SHP77 treated with DMSO at 0.1 percent for 48 hours (cell line): ENCODE results near the gene KCNJ5.

Experiments used
- DNase-seq: peaks from one replicate; lab custom pipeline; 2025; lab: John Stamatoyannopoulos, UW

Gene KCNJ5

DNA sequence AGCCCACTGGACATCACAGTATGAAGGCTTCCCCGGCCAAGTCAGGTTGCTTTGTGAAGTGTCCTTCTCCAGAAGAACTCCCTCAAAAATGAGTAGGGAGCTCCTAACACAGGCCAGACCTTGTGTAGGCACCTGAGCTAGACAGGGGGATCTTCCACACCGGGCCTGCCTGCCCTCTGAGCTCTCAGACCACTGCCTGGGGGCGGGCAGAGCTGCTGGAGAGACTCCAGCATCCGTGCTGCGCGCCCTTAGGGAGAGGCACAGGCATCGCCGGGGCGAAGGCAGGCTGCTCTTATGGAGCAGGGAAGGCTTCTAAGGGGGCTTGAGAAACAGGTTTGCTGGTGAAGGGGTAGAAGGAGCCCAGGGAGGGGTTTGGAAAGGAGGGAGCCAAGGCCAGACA, 4.4 kb downstream of the KCNJ5 start:
- no peak for DNase-seq

DNA sequence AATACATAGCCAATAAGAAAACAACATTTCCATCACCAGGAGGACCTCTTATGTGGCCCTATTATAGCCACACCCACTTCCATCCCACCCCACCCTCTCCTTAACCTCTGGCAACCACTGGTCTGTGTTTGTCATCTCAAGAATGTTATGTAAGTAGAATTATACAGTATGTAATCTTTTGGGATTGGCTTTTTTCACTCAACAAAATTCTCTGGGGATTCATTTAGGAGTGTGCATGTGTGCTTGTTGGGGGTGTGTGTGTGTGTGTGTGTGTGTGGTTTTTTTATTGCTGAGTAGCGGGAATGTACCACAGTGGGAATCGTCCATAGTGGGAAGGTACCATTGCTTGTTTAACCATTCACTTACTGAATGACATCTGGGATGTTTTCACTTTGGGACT, 5.2 kb downstream of the KCNJ5 start:
- no peak for DNase-seq

DNA sequence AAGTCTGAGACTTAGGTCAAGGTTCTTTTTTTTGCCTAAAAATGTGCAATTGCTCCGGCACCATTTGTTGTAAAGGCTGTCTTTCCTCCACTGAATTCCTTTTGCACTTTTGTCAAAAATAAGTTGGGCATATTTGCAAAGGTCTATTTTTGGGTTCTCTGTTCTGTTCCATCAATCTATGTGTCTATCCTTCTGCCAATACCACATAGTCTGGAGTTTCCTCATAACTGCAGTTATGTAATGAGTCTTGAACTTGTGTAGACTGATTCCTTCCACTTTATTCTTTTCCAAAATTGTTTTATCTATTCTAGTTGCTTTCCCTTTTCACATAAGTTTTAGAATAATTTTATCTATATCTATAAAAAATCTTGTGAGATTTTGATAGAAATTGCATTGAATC, 6.7 kb downstream of the KCNJ5 start:
- DNase-seq = no peak

DNA sequence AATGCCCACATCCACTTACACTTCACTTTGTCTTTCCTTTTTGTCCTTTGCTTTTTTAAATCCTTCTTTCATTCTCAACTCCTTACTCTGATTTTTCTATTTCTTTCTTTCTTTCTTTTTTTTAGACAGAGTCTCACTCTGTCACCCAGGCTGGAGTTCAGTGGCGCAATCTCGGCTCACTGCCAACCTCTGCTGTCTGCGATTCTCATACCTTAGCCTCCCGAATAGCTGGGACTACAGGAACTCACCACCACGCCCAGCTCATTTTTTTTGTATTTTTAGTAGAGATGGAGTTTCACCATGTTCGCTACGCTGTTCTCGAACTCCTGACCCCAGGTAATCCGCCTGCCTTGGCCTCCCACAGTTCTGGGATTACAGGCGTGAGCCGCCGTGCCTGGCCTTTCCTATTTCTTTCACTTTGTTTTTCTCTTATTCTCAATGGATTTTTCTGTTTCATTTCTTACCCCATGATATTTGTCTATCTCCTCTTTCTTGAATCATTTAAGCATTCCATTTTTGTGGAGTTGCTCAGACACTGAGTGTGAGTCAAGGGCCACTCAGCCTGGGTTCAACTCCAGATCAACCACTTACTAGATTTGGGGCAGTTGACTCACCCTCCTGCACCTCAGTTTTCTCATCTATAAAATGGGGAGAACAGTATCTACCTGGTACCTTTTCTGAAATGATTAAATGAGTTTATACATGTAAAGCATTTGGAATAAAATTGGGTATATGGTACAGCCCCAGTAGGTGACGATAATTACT, 7.6 kb downstream of the KCNJ5 start:
- DNase-seq = no peak

DNA sequence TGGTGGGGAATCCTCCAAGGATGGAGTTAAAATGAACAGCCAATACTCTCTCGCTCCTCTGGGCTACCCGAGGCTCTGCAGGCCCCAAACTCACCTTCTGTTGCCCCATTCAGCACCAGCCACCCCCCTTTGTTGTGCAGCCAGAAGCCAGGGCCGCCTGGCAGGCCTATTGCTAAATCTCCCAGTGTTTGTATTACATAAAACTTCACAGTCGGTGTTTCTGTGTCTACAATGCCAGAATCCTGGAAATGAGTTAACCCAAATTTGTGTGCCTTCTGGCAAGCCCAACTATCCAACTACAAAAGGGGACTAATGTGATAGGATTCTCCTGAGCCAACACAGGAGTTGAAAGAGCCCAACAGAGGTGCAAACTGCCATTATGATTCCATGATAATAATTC, 9.3 kb downstream of the KCNJ5 start:
- DNase-seq = no peak

DNA sequence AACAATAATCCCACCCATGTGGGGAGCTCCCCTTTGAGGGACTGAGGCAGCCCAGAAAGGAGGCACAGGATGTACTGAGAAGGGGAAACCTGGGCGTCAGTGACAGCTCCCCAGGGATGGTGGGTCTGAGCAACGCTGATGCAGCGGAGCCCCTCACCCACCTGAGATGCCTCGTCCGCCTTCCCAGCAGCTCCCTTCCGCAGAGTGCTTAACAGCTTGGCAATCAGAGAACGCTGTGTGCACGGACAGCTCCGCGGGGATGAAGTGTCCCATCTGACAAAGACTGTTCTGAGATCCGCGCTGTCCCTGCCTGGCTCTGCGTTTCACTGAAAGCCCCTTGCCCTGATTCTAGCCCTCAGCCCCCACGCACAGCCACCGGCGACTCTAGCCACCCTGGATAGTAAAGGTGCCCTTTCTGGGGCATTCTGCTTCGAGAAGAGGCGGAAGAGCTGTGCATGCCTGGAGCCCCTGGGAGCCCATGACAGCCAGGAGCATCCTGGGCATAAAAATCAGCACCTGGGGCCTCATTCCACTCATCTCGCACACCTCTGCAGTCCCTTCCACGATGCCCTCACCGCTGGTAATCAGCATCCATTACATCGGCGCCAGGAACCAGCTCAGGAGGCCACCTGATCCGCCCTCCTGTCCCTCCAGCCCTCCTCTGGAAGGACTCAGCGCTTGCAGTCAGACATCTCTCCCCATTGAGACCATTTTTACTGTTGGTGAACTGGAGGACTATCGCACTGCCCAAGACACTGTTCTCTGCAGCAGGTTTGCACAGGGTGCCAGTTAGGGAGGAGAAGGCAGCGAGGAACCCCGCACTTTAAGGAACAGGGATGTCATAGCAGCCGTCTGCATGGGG, 10.7 kb downstream of the KCNJ5 start:
- no peak for DNase-seq

DNA sequence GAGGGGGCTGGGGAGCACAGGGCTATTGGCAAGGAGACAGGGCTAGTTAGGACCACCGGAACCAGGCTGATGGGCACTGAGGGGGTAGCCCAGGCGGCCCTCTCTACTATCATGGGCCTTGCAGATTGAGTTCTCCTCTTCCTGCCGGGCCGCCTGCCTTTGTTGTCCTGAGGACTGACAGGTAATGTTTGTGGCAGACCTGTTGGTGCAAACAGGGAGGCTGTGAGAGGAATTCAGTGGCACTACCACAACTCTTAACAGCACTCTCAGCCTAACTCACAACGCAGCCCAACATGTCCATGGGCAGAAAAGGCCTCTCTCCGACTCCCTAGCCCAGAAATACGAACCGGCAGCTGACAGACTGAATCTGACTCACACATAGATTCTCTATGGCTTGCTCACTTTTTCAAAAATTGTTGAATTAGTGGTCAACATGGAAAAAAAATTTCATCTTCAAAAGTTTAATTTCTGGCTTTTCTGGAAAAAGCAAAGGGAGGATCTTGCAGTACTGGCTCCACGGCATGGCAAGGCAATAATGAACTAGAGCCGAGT, 11.4 kb downstream of the KCNJ5 start:
- no peak for DNase-seq

DNA sequence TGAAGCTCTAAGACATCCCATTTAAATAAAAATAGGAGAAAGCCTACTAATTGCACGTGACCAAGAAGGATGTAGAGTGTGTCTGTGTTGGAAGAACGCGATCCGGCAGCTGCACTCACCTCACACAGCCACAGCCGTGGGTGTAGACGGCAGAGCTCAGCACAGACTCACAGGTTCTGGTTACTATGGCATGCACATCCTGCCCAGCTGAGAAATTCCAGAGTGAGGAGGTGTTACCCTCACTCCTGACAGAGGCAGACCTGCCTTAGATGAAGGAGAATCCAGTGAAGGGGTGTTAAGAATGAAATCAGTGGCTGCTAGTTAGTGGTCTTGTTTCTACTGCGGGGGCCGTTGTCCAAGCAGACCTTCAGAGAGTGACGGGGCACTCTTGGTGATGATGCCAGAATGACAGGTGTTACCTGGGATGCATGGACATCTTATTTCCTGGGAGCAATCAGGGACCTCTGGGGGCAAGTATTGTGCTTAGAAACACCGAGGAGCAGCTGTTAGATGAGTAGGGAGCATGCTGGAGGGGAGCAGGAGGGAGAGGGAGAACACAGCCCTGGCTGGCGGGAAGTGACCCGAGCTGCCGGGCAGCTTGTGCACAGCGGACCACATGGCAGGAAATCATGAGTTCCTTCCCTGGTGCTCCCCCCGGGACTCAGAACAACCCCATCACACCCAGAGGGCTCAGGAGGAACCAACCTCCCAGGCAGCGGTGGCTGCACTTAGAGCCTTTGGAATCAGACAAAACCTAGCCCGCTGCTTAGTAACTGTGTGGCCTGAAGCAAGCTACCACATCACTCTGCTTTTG, 12.3 kb downstream of the KCNJ5 start:
- DNase-seq = no peak

DNA sequence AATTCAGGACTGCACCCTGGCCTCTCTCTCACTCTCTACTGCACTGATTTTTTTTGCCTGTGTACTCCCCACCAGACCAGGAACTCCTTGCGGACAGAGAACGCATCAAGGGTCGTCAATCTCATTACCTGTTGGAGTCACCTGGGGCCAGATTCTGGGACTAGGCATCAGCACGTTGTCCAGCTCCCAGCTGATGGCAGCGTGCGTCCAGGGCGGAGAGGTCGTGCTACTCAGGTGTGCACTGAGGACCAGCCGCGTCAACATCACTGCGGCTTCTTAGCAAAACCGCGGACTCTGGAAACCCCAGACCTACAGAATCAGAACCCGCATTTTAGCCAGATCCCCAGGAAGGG, 13.1 kb downstream of the KCNJ5 start:
- no peak for DNase-seq

DNA sequence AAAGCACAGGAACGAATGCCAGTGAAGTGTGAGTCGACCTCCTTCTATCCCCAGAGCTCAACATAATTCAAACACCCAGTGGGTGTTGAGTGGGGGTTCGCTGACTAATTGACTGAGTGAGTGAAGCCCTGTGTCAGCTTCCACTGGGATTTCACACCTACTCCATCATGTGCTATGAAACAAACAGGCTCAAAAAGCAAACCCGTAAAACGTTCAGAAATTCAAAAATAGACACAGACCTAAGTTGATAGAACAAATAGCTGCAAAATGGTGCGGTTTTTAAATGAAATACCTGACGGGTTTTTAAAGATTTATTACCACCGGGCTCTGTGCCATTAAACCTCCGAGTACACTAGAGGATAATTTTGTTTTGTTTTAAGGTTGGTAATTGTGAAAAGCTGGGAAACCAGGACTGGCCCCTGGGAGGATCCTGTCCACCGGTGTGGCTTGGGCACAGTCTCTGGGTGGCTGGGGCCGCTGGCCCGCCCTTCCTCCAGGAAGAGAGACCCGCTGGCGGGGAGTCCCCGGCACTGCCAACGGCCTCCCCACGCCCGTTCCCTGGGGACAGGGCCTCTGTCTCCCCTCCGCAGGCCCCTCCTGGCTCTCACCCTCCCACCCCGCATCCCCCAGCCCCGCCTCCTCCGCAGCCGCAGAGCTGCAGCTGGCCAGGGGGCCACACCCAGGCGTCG, 13.6 kb downstream of the KCNJ5 start:
- DNase-seq = no peak

DNA sequence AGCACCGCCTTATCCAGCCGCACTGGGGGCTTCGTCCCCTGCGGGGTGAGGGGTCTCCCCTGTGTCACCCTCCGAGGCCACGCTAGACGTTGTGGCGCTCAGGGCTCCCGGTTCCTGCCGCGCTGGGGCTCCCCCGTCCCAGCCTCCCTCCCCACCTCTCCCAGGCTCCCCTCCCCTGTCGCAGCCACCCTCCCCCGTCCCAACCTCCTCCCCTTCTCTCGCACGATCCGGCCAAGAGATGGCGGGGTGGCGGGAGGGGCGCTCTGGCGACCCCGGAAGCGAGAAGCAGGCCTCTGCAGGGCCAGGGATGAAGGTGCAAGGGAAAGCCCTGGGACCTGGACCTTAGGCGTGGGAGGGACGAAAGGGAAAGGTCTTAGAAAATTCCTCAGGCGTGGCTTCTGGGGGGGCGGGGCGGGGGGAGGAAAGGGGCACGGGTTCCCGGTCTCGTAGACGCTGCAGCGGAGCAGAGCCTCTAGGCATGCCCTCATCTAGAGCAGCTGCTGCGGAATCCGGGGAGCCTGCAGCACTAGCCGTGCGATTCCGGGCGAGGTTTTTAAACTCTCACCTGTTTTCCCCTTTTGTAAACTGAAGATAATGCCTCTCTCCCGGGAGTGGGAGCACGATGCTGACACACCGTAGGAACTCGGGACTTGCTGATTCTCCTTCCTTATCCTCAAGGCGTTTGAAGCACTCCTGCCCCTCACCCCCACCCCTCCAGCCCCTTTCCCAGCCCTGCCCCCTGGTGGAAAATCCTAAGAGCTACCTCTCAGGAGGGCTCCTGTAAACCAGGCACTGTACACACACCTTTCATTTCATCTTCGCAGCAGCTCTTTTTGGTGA, 14.4 kb downstream of the KCNJ5 start:
- DNase-seq = no peak

DNA sequence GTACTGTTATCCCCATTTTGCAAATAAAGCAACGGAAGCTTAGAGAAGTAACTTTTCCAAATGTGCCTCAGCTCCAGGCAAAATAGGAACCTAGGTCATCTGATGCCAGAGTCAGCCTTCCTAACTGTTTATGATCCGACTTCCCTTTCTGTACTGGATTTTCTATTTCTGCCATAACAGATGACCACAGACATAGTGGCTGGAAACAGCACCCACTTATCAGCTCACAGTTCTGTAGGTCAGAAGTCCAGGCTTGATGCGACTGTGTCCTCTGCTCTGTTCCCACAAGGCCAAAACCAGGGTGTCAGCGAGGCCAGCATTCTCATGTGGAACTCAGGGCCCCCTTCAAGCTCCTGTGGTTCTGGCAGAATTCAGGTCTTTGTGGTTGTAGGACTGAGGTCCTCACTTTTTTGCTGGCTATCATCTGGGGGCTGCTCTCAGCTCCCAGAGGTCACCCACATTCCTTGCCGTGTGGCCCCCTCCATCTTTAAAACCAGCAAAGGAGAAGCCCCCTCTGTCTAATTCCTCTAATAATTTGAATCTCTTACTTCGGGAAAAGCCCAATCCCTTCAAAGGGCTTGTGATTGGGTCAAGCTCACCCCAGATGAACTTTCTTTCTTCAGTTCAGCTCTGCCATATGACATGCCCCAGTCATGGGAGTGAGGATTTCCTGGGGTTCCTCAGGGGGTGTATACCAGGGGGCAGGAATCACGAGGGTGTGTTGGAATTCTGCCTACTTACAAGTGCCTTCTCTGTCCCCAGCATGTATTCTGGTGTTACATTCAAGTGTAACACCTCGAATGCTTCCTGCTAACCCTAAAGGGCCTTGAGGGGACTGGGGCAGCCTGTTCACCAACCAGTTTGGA, 15.3 kb downstream of the KCNJ5 start:
- no peak for DNase-seq

DNA sequence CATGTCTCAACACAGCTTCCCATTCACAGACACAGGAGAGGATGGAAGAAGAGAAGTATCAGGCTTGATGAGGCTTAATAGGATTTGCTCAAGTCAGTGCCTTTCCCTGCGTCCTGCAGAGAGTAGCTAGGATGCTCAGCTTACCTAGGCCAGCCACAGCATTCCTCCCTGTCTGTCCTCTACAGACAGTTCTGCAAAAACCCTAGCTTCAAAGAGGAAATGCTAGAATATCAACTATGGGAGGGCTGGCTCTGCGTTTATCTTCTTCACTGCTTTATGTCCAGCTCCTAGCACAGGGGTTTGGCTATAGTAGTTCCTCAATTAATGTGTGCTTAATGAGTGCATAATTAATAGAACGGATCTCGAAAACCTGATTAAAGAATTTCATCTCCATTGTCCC, 16.4 kb downstream of the KCNJ5 start:
- no peak for DNase-seq

DNA sequence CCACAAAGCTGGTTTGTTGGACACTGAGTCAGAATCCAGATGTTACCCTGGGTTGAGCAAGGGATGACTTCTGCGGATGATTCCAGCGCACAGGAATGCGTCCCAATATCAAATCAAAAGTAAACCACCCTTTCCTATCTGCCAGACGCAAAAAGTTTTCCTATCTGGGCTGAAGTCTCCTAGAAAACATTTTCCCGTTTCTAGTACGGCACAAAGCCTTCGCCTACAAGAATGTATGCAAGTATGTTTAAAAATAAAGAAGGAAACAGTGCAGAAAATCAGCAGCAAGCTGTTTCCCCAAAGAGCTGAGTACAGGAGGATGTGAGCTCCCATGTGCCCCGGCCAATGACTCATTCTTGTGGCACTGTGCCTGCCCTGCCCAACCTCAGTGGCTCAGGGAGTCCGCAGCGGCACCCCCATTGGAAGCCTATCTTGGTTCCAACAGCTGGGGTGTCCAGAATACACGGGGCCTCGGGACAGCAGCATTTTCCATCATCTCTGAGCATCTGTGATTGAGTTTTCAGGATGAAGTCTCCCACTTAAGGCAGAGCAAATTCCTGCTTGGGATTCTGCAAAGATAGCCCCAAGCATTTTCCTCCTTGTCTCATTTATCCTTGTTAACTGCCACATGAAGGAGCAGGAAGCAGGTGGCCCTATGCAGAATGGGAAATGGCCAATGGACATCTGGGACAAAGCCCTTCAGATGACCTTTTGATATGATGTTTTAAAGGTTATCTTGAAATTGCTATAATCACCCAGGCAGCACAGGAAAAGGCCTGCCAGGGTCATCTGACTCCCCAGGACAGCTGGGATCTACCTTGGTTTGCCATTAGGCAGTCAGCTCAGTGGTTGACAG, 17.5 kb downstream of the KCNJ5 start:
- DNase-seq = no peak

DNA sequence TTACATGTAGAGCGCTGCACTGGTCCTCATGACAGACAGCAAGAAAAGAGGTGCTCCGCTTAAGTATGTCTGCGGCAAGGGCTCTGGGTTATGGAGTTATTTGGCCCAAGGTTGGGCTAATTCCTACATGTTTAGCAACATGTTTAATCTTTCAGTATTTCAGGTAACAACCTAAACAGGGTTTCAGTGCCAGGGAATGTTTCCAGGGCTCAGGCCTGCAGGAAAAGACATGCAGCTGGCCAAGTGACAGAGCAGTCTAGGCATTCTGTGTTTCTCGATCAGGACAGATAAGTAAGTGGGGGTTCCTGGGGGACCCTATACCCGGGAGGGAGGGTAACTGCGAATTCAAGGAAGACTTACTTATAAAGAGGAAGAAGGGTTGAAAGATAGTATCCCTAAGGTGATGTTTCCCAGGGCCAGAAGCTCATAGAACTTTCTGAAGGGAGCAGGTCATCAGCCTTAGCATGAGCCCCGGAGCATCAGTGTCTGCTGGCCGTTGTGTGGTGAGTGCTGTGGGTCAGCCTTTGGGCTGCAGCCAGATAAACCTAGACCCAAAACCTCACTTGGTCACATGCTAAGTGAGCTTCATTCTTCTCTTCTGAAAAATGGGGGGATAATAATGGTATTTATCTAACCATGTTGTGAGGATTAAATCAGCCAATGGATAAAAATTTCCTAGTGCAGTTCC, 18.4 kb downstream of the KCNJ5 start:
- no peak for DNase-seq

DNA sequence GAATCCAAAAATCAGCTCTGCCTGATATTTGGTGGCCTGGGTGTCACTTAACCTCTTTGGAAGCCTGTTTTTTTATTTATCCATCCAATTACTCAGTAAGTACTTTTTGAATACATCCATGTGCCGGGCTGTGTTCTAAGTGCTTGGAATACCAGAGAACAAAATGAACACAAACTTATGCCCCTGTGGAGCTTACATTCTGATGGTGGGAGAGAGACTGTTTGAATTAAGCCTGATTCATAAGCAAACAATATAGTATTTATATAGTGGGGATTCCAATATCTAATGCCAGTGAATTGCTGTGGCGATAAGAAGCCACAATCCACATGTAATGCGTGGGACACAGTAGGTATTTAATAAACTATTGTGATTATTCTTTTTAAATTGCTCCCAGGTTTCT, 19.4 kb downstream of the KCNJ5 start:
- no peak for DNase-seq

DNA sequence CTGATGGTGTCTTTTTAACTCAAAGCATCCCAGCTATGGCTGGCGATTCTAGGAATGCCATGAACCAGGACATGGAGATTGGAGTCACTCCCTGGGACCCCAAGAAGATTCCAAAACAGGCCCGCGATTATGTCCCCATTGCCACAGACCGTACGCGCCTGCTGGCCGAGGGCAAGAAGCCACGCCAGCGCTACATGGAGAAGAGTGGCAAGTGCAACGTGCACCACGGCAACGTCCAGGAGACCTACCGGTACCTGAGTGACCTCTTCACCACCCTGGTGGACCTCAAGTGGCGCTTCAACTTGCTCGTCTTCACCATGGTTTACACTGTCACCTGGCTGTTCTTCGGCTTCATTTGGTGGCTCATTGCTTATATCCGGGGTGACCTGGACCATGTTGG, 20.1 kb downstream of the KCNJ5 start:
- DNase-seq = no peak

DNA sequence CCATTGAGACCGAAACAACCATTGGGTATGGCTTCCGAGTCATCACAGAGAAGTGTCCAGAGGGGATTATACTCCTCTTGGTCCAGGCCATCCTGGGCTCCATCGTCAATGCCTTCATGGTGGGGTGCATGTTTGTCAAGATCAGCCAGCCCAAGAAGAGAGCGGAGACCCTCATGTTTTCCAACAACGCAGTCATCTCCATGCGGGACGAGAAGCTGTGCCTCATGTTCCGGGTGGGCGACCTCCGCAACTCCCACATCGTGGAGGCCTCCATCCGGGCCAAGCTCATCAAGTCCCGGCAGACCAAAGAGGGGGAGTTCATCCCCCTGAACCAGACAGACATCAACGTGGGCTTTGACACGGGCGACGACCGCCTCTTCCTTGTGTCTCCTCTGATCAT, 20.5 kb downstream of the KCNJ5 start:
- DNase-seq = no peak
